ENCODE data around the gene ISCA1. TPM values are rescaled to one million over a fixed set of nuclear protein-coding genes. Genes with fewer than 3 reads are reported as not detected.
"Not testable (repeated sequence)": the region's sequence is repeated elsewhere in the genome, so short reads cannot be mapped to it uniquely, and the experiment has no call there.

The ISCA1 gene
- total RNA-seq, 3 donors from 2014 or later = 35.7 to 53.1 (median 38.3) TPM

GRCh38 chr9:86315078-86315477 is 32.7 kb upstream of the ISCA1 start:
- no peak for DNase-seq (ENCODE audit: low spot score in 2 of 2)
- H3K4me3 ChIP-seq = no peak overlapping the region
- H3K9me3 ChIP-seq = no peaks in the 10 kb centered on the region
- TF ChIP-seq POLR2A (IDR thresholded peaks at IDR 0.05) (no peak), CTCF (IDR thresholded peaks at IDR 0.05) (no peak), POLR2AphosphoS5 (IDR thresholded peaks at IDR 0.05) (no peak)
- H3K4me1 ChIP-seq = no peaks in the 10 kb centered on the region
- intact Hi-C loops (cut with DNase I; ENCODE audit: low total_unique reads) = no loop called here
- no peak overlapping the region for H3K27ac ChIP-seq
- no peaks in the 10 kb centered on the region for H3K27me3 ChIP-seq
- H3K36me3 ChIP-seq = peaks cover 3% of the 10 kb centered on the region

- H3K9me3 ChIP-seq; DNase-seq (ENCODE audit: low spot score in 2 of 2); intact Hi-C loops (cut with DNase I; ENCODE audit: low total_unique reads); H3K27ac ChIP-seq; H3K4me3 ChIP-seq; H3K4me1 ChIP-seq; H3K27me3 ChIP-seq: not testable (repeated sequence)
- peaks cover 15% of the 10 kb centered on the region for H3K36me3 ChIP-seq
Measured at GRCh38 chr9:86312959-86313358, 30.6 kb upstream of the ISCA1 start.

- Histone ChIP-seq H3K4me1 (no peaks in the 10 kb centered on the region), H3K9me3 (no peaks in the 10 kb centered on the region), H3K27ac (no peak overlapping the region), H3K36me3 (peaks cover 30% of the 10 kb centered on the region), H3K4me3 (no peak overlapping the region), H3K27me3 (no peaks in the 10 kb centered on the region)
- intact Hi-C loops (cut with DNase I; ENCODE audit: low total_unique reads) = no loop called here
- TF ChIP-seq POLR2AphosphoS5 (IDR thresholded peaks at IDR 0.05) (no peak), CTCF (IDR thresholded peaks at IDR 0.05) (no peak), POLR2A (IDR thresholded peaks at IDR 0.05) (no peak)
- DNase-seq (ENCODE audit: low spot score in 2 of 2) = no peak
Measured at GRCh38 chr9:86308687-86309086, 26.3 kb upstream of the ISCA1 start.

- intact Hi-C loops (cut with DNase I; ENCODE audit: low total_unique reads) = no loop called here
- TF ChIP-seq CTCF (IDR thresholded peaks at IDR 0.05) (no peak), POLR2AphosphoS5 (IDR thresholded peaks at IDR 0.05) (no peak), POLR2A (IDR thresholded peaks at IDR 0.05) (no peak)
- Histone ChIP-seq H3K36me3 (peaks cover 19% of the 10 kb centered on the region), H3K9me3 (no peaks in the 10 kb centered on the region), H3K27ac (no peak overlapping the region), H3K4me1 (no peaks in the 10 kb centered on the region), H3K4me3 (no peak overlapping the region), H3K27me3 (no peaks in the 10 kb centered on the region)
- DNase-seq (ENCODE audit: low spot score in 2 of 2) = no peak
Measured at GRCh38 chr9:86304236-86304730, 21.9 kb upstream of the ISCA1 start.

- Histone ChIP-seq H3K4me3 (no peak overlapping the region), H3K27me3 (no peaks in the 10 kb centered on the region), H3K27ac (no peak overlapping the region), H3K4me1 (no peaks in the 10 kb centered on the region), H3K36me3 (peaks cover 18% of the 10 kb centered on the region), H3K9me3 (no peaks in the 10 kb centered on the region)
- DNase-seq (ENCODE audit: low spot score in 2 of 2) = no peak
- TF ChIP-seq POLR2AphosphoS5 (IDR thresholded peaks at IDR 0.05) = no peak
- no peak for TF ChIP-seq CTCF (IDR thresholded peaks at IDR 0.05)
- no peak for TF ChIP-seq POLR2A (IDR thresholded peaks at IDR 0.05)
- intact Hi-C loops (cut with DNase I; ENCODE audit: low total_unique reads) = no loop called here
Measured at GRCh38 chr9:86303316-86303975, 21.1 kb upstream of the ISCA1 start.

All from breast epithelium (tissue), 4 donors.